Measurements from ENCODE around the gene AIF1L. TPM values are rescaled to one million over a fixed set of nuclear protein-coding genes. Genes with fewer than 3 reads are reported as not detected.

Gene AIF1L
- total and polyA plus RNA-seq, 2 donors (not counting 1 experiment from before 2014, with no cell fraction given) = 2.3 to 3.3 TPM

DNA sequence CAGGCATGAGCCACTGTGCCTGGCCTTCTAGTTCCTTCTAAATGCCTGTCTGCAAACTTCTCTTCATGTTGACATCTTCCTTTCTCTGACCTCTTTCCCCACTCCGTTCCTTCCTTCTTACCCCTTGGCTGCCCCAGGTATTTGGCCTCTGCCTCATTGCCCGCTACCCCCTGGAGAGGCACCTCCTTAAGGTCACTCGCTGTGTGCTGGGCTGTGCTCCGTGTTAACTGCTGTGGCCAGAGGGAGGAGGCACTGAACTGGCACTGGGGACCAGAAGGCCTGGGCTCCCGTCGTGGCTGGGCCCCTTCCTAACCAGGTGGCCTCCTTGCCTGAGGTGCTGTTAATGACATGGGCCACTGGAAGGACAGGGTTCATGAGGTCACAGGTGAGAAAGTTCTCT, 48.0 kb upstream of the AIF1L start:
- H3K9ac ChIP-seq (ENCODE audit: insufficient read depth, low read length) = no peak overlapping the region
- no peak for DNase-seq (ENCODE audit: low read depth in 2 of 2)
- no peaks in the 10 kb centered on the region for H3K79me2 ChIP-seq (ENCODE audit: control insufficient read depth, insufficient read depth, low read length)
- no peak overlapping the region for H3K27ac ChIP-seq (ENCODE audit: insufficient read depth, low read length)
- no peaks in the 10 kb centered on the region for H4K20me1 ChIP-seq (ENCODE audit: control insufficient read depth, extremely low read depth, insufficient read depth, low read length)
- H3K36me3 ChIP-seq (ENCODE audit: control insufficient read depth, insufficient read depth, low read length) = no peaks in the 10 kb centered on the region
- no peak overlapping the region for H2AFZ ChIP-seq (ENCODE audit: low read length)
- peaks cover 3% of the 10 kb centered on the region for H3K27me3 ChIP-seq (ENCODE audit: control insufficient read depth, insufficient read depth, low read length)
- no peak overlapping the region for H3K4me2 ChIP-seq (ENCODE audit: extremely low read depth, insufficient read depth, low read length)
- no peaks in the 10 kb centered on the region for H3K9me3 ChIP-seq (ENCODE audit: control insufficient read depth, insufficient read depth, low read depth, low read length)
- H3K4me3 ChIP-seq (replicated peaks in 1 of 4; ENCODE audit: control extremely low read depth in 1 of 4, insufficient read depth in 1 of 4, low read depth in 3 of 4, low read length in 4 of 4) = no peak overlapping the region
- no peaks in the 10 kb centered on the region for H3K4me1 ChIP-seq (ENCODE audit: control insufficient read depth, extremely low read depth, insufficient read depth, low read length)
- TF ChIP-seq EZH2 (IDR thresholded peaks at IDR 0.05; ENCODE audit: low read length, missing control alignments) = no peak
- TF ChIP-seq, protein P1, sequence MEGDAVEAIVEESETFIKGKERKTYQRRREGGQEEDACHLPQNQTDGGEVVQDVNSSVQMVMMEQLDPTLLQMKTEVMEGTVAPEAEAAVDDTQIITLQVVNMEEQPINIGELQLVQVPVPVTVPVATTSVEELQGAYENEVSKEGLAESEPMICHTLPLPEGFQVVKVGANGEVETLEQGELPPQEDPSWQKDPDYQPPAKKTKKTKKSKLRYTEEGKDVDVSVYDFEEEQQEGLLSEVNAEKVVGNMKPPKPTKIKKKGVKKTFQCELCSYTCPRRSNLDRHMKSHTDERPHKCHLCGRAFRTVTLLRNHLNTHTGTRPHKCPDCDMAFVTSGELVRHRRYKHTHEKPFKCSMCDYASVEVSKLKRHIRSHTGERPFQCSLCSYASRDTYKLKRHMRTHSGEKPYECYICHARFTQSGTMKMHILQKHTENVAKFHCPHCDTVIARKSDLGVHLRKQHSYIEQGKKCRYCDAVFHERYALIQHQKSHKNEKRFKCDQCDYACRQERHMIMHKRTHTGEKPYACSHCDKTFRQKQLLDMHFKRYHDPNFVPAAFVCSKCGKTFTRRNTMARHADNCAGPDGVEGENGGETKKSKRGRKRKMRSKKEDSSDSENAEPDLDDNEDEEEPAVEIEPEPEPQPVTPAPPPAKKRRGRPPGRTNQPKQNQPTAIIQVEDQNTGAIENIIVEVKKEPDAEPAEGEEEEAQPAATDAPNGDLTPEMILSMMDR (conservative IDR thresholded peaks at IDR 0.05 in 1 of 2, IDR thresholded peaks at IDR 0.05 in 1 of 2; ENCODE audit: low read depth in 1 of 2, low read length in 2 of 2) = no peak

- Histone ChIP-seq H3K27me3 (ENCODE audit: control insufficient read depth, insufficient read depth, low read length) (peaks cover 2% of the 10 kb centered on the region), H3K36me3 (ENCODE audit: control insufficient read depth, insufficient read depth, low read length) (no peaks in the 10 kb centered on the region), H3K9me3 (ENCODE audit: control insufficient read depth, insufficient read depth, low read depth, low read length) (no peaks in the 10 kb centered on the region), H3K27ac (ENCODE audit: insufficient read depth, low read length) (no peak overlapping the region), H3K4me1 (ENCODE audit: control insufficient read depth, extremely low read depth, insufficient read depth, low read length) (no peaks in the 10 kb centered on the region), H3K4me3 (replicated peaks in 1 of 4; ENCODE audit: control extremely low read depth in 1 of 4, insufficient read depth in 1 of 4, low read depth in 3 of 4, low read length in 4 of 4) (no peak overlapping the region), H3K4me2 (ENCODE audit: extremely low read depth, insufficient read depth, low read length) (no peak overlapping the region), H3K79me2 (ENCODE audit: control insufficient read depth, insufficient read depth, low read length) (no peaks in the 10 kb centered on the region), H3K9ac (ENCODE audit: insufficient read depth, low read length) (no peak overlapping the region), H2AFZ (ENCODE audit: low read length) (no peak overlapping the region), H4K20me1 (ENCODE audit: control insufficient read depth, extremely low read depth, insufficient read depth, low read length) (no peaks in the 10 kb centered on the region)
- no peak for DNase-seq (ENCODE audit: low read depth in 2 of 2)
- TF ChIP-seq, protein P1 (conservative IDR thresholded peaks at IDR 0.05 in 1 of 2, IDR thresholded peaks at IDR 0.05 in 1 of 2; ENCODE audit: low read depth in 1 of 2, low read length in 2 of 2) = no peak
- no peak for TF ChIP-seq EZH2 (IDR thresholded peaks at IDR 0.05; ENCODE audit: low read length, missing control alignments)
Measured at GRCh38 chr9:131048820-131049219, 47.5 kb upstream of the AIF1L start.

- H3K27ac ChIP-seq (ENCODE audit: insufficient read depth, low read length) = no peak overlapping the region
- H3K79me2 ChIP-seq (ENCODE audit: control insufficient read depth, insufficient read depth, low read length) = no peaks in the 10 kb centered on the region
- H3K9me3 ChIP-seq (ENCODE audit: control insufficient read depth, insufficient read depth, low read depth, low read length) = no peaks in the 10 kb centered on the region
- no peak overlapping the region for H2AFZ ChIP-seq (ENCODE audit: low read length)
- peaks cover 4% of the 10 kb centered on the region for H3K27me3 ChIP-seq (ENCODE audit: control insufficient read depth, insufficient read depth, low read length)
- H3K36me3 ChIP-seq (ENCODE audit: control insufficient read depth, insufficient read depth, low read length) = no peaks in the 10 kb centered on the region
- TF ChIP-seq, protein P1 (conservative IDR thresholded peaks at IDR 0.05 in 1 of 2, IDR thresholded peaks at IDR 0.05 in 1 of 2; ENCODE audit: low read depth in 1 of 2, low read length in 2 of 2) = no peak
- TF ChIP-seq EZH2 (IDR thresholded peaks at IDR 0.05; ENCODE audit: low read length, missing control alignments) = no peak
- H3K9ac ChIP-seq (ENCODE audit: insufficient read depth, low read length) = no peak overlapping the region
- H3K4me1 ChIP-seq (ENCODE audit: control insufficient read depth, extremely low read depth, insufficient read depth, low read length) = no peaks in the 10 kb centered on the region
- no peak overlapping the region for H3K4me3 ChIP-seq (replicated peaks in 1 of 4; ENCODE audit: control extremely low read depth in 1 of 4, insufficient read depth in 1 of 4, low read depth in 3 of 4, low read length in 4 of 4)
- no peak overlapping the region for H3K4me2 ChIP-seq (ENCODE audit: extremely low read depth, insufficient read depth, low read length)
- no peaks in the 10 kb centered on the region for H4K20me1 ChIP-seq (ENCODE audit: control insufficient read depth, extremely low read depth, insufficient read depth, low read length)
- no peak for DNase-seq (ENCODE audit: low read depth in 2 of 2)
Measured at GRCh38 chr9:131049829-131050715, 46.3 kb upstream of the AIF1L start.

Data from fibroblast of lung (primary cell).